ENCODE results near the gene RUNDC1. TPM values are rescaled to one million over a fixed set of nuclear protein-coding genes. Genes with fewer than 3 reads are reported as not detected.

RUNDC1 gene
- total and polyA plus RNA-seq, 2 of the 8 experiments (the other 6 are each of a cell fraction or from before 2014, with no cell fraction given) = 7.9 to 11.9 TPM

DNA sequence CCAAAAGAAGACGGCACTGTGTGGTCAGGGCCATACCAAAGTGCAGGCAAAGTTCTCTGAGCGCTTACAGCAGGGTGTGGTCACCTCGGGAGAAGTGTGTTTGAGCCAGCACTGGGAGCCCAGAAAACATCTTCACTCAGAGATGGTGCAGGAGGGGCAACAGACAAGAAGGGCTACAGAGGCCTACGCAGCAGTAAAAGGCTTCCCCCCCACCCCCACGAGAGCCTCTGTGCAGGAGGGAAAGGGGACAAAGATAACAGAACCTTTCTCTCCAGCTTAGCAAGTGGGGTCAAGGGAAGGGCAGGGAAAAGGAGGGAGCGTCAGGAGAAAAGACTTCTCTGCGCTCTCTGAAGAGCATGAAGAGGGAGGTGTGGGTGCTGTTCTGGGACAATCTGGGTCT, 39.1 kb downstream of the RUNDC1 start (continued):
- TF ChIP-seq, protein P1, sequence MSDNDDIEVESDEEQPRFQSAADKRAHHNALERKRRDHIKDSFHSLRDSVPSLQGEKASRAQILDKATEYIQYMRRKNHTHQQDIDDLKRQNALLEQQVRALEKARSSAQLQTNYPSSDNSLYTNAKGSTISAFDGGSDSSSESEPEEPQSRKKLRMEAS (IDR thresholded peaks at IDR 0.05) = no peak
- no peak for TF ChIP-seq CEBPB (IDR thresholded peaks at IDR 0.05; ENCODE audit: low read depth, low read length)
